ENCODE measurements around the gene XXYLT1. TPM values are rescaled to one million over a fixed set of nuclear protein-coding genes. Genes with fewer than 3 reads are reported as not detected.
A peak's percentile ranks its signal among the peaks of the same experiment; 100 is the strongest.

The XXYLT1 gene
- total RNA-seq, 2 experiments from 2014 or later: 3.1 to 3.7 TPM

- Histone ChIP-seq H3K9me3 (ENCODE audit: control insufficient read depth in 1 of 2, insufficient read depth in 1 of 2, low read length in 2 of 2) (peaks cover 0 to 7% of the 10 kb centered on the region in 2 experiments), H3K4me1 (ENCODE audit: insufficient read depth, low read length) (no peaks in the 10 kb centered on the region), H3K36me3 (ENCODE audit: insufficient read depth, low read length) (no peaks in the 10 kb centered on the region), H3K27ac (ENCODE audit: low read depth in 1 of 2, low read length in 2 of 2) (no peak overlapping the region), H3K4me3 (ENCODE audit: low read length) (no peak overlapping the region), H3K27me3 (ENCODE audit: control insufficient read depth in 1 of 2, insufficient read depth in 2 of 2, low read length in 2 of 2) (no peaks in the 10 kb centered on the region)
- intact Hi-C loops (cut with DNase I, micrococcal nuclease): no loop called here
- CTCF ChIA-PET: no interaction called here
- TF ChIP-seq CTCF (IDR thresholded peaks at IDR 0.05): no peak
- Mint-ChIP-seq H3K9me3 (no peaks in the 10 kb centered on the region), H3K36me3 (ENCODE audit: low read depth) (no peaks in the 10 kb centered on the region), H3K4me3 (no peak overlapping the region), H3K27ac (no peak overlapping the region), H3K4me1 (ENCODE audit: low read depth) (no peaks in the 10 kb centered on the region), H3K27me3 (no peaks in the 10 kb centered on the region)
- POLR2A ChIA-PET: no interaction called here
- DNase-seq (no peak), ATAC-seq (ENCODE audit: poor library complexity) (no peak)
Measured at GRCh38 chr3:195098741-195099525, 172.0 kb downstream of the XXYLT1 start.

GRCh38 chr3:195097331-195098255 is 173.4 kb downstream of the XXYLT1 start:
- DNase-seq: peak in 1 of 14 experiments; percentile 27
- no peak for ATAC-seq (ENCODE audit: poor library complexity)
- Histone ChIP-seq H3K9me3 (ENCODE audit: control insufficient read depth in 1 of 2, insufficient read depth in 1 of 2, low read length in 2 of 2) (peaks cover 0 to 12% of the 10 kb centered on the region in 2 experiments), H3K4me3 (ENCODE audit: low read length) (no peak overlapping the region), H3K27me3 (ENCODE audit: control insufficient read depth in 1 of 2, insufficient read depth in 2 of 2, low read length in 2 of 2) (no peaks in the 10 kb centered on the region), H3K36me3 (ENCODE audit: insufficient read depth, low read length) (no peaks in the 10 kb centered on the region), H3K4me1 (ENCODE audit: insufficient read depth, low read length) (no peaks in the 10 kb centered on the region), H3K27ac (ENCODE audit: low read depth in 1 of 2, low read length in 2 of 2) (no peak overlapping the region)
- ChIA-PET CTCF (no interaction called here), POLR2A (no interaction called here)
- TF ChIP-seq CTCF (IDR thresholded peaks at IDR 0.05): no peak
- Mint-ChIP-seq H3K27ac (no peak overlapping the region), H3K9me3 (no peaks in the 10 kb centered on the region), H3K4me1 (ENCODE audit: low read depth) (no peaks in the 10 kb centered on the region), H3K27me3 (no peaks in the 10 kb centered on the region), H3K36me3 (ENCODE audit: low read depth) (no peaks in the 10 kb centered on the region), H3K4me3 (no peak overlapping the region)
- intact Hi-C loops (cut with DNase I, micrococcal nuclease): no loop called here

GRCh38 chr3:195096484-195097330 is 174.3 kb downstream of the XXYLT1 start:
- Histone ChIP-seq H3K9me3 (ENCODE audit: control insufficient read depth in 1 of 2, insufficient read depth in 1 of 2, low read length in 2 of 2) (peaks cover 0 to 12% of the 10 kb centered on the region in 2 experiments), H3K27me3 (ENCODE audit: control insufficient read depth in 1 of 2, insufficient read depth in 2 of 2, low read length in 2 of 2) (no peaks in the 10 kb centered on the region), H3K36me3 (ENCODE audit: insufficient read depth, low read length) (no peaks in the 10 kb centered on the region), H3K4me1 (ENCODE audit: insufficient read depth, low read length) (no peaks in the 10 kb centered on the region), H3K4me3 (ENCODE audit: low read length) (no peak overlapping the region), H3K27ac (ENCODE audit: low read depth in 1 of 2, low read length in 2 of 2) (no peak overlapping the region)
- no peak for TF ChIP-seq CTCF (IDR thresholded peaks at IDR 0.05)
- Mint-ChIP-seq H3K27me3 (no peaks in the 10 kb centered on the region), H3K9me3 (no peaks in the 10 kb centered on the region), H3K36me3 (ENCODE audit: low read depth) (no peaks in the 10 kb centered on the region), H3K4me1 (ENCODE audit: low read depth) (no peaks in the 10 kb centered on the region), H3K27ac (no peak overlapping the region), H3K4me3 (no peak overlapping the region)
- DNase-seq: no peak
- CTCF ChIA-PET: no interaction called here
- intact Hi-C loops (cut with DNase I, micrococcal nuclease): no loop called here
- ATAC-seq (ENCODE audit: poor library complexity): no peak
- POLR2A ChIA-PET: no interaction called here
